WTC11 (cell line): ENCODE data around the gene TRIM38. TPM values are rescaled to one million over a fixed set of nuclear protein-coding genes. Genes with fewer than 3 reads are reported as not detected.

Experiments
- ATAC-seq: fragments of 200-7000 bp; cut with Tn5 transposase; 2 replicates; pipeline ENCODE4 v1.10.0; 2021; ENCODE audit warnings: mild to moderate bottlenecking, moderate library complexity
- CTCF ChIA-PET: fragments of 300-600 bp; sonication (Branson Sonifier 250); formaldehyde crosslinking; loops from one replicate; lab custom pipeline; 2021; ENCODE audit warnings: antibody characterized with exemption; lab: Charles Lee
- POLR2A ChIA-PET: fragments of 350-600 bp; sonication (Branson Sonifier 250); formaldehyde crosslinking; loops from one replicate; lab custom pipeline; 2021; ENCODE audit warnings: antibody characterized with exemption; lab: Charles Lee
- DNase-seq: peaks from one replicate; pipeline ENCODE4 v3.0.0; 2021; ENCODE audit warnings: low spot score
- H3K27ac Mint-ChIP-seq: 2 replicates; pipeline ENCODE4 v1.8.0; 2021; ENCODE audit warnings: mixed read lengths
- H3K27me3 Mint-ChIP-seq: 2 replicates; pipeline ENCODE4 v1.8.0; 2021; ENCODE audit warnings: low read depth, mild to moderate bottlenecking, moderate library complexity, mixed read lengths
- H3K36me3 Mint-ChIP-seq: 2 replicates; pipeline ENCODE4 v1.8.0; 2021; ENCODE audit warnings: mixed read lengths
- H3K4me1 Mint-ChIP-seq: 2 replicates; pipeline ENCODE4 v1.8.0; 2022; ENCODE audit warnings: mixed read lengths
- H3K4me3 Mint-ChIP-seq: 2 replicates; pipeline ENCODE4 v1.8.0; 2021; ENCODE audit warnings: mild to moderate bottlenecking, moderate library complexity, mixed read lengths
- H3K9me3 Mint-ChIP-seq: 2 replicates; pipeline ENCODE4 v1.8.0; 2021; ENCODE audit warnings: mixed read lengths
- CREB1 ChIP-seq: sonication (generic); formaldehyde crosslinking; IDR thresholded peaks from 2 replicates; pipeline ENCODE4 v1.8.0; 2023; ENCODE audit warnings: mild to moderate bottlenecking, missing genetic modification reagents
- EMX1 ChIP-seq: fragments of 250-450 bp; sonication (Bioruptor Pico); IDR thresholded peaks from 2 replicates; pipeline ENCODE4 v1.8.0; 2021; ENCODE audit warnings: mild to moderate bottlenecking
- FOXK1 ChIP-seq: sonication (generic); formaldehyde crosslinking; IDR thresholded peaks from 2 replicates; pipeline ENCODE4 v1.8.0; 2022; ENCODE audit warnings: mild to moderate bottlenecking, moderate library complexity, missing genetic modification reagents
- GRHL2 ChIP-seq: fragments of 250-450 bp; sonication (Bioruptor Pico); IDR thresholded peaks from 2 replicates; pipeline ENCODE4 v1.8.0; 2022; ENCODE audit warnings: mild to moderate bottlenecking, moderate library complexity; ENCODE audit not compliant: insufficient replicate concordance, severe bottlenecking
- GTF2I ChIP-seq: fragments of 250-450 bp; sonication (Bioruptor Pico); conservative IDR thresholded peaks from 2 replicates; pipeline ENCODE4 v1.4.0; 2021; ENCODE audit warnings: mild to moderate bottlenecking
- KAT7 ChIP-seq: sonication (generic); formaldehyde crosslinking; IDR thresholded peaks from 2 replicates; pipeline ENCODE4 v1.8.1; 2023; ENCODE audit warnings: missing genetic modification reagents, mild to moderate bottlenecking, borderline replicate concordance
- MYBL2 ChIP-seq: sonication (generic); formaldehyde crosslinking; IDR thresholded peaks from 2 replicates; pipeline ENCODE4 v1.8.1; 2023; ENCODE audit warnings: mild to moderate bottlenecking, moderate library complexity, missing genetic modification reagents
- NFYB ChIP-seq: sonication (generic); formaldehyde crosslinking; conservative IDR thresholded peaks from 2 replicates; pipeline ENCODE4 v1.8.0; 2022; ENCODE audit warnings: low read depth, missing genetic modification reagents
- NR1H2 ChIP-seq: sonication (generic); formaldehyde crosslinking; IDR thresholded peaks from 2 replicates; pipeline ENCODE4 v1.9.0; 2021; ENCODE audit warnings: mild to moderate bottlenecking, moderate library complexity, missing genetic modification reagents
- NR2C2 ChIP-seq: sonication (generic); formaldehyde crosslinking; IDR thresholded peaks from 2 replicates; pipeline ENCODE4 v1.8.0; 2022; ENCODE audit warnings: mild to moderate bottlenecking, missing genetic modification reagents
- NR3C1 ChIP-seq: sonication (generic); formaldehyde crosslinking; conservative IDR thresholded peaks from 2 replicates; pipeline ENCODE4 v1.8.1; 2023; ENCODE audit warnings: low read depth, mild to moderate bottlenecking, missing genetic modification reagents
- SMAD4 ChIP-seq: sonication (generic); formaldehyde crosslinking; IDR thresholded peaks from 2 replicates; pipeline ENCODE4 v1.8.0; 2022; ENCODE audit warnings: mild to moderate bottlenecking, missing genetic modification reagents
- SP1 ChIP-seq: sonication (generic); formaldehyde crosslinking; conservative IDR thresholded peaks from 2 replicates; pipeline ENCODE4 v1.8.1; 2022; ENCODE audit warnings: missing genetic modification reagents
- STAT6 ChIP-seq: sonication (generic); formaldehyde crosslinking; conservative IDR thresholded peaks from 2 replicates; pipeline ENCODE4 v1.8.1; 2023; ENCODE audit warnings: mild to moderate bottlenecking, low read depth, missing genetic modification reagents, moderate library complexity
- TEAD1 ChIP-seq: sonication (generic); formaldehyde crosslinking; IDR thresholded peaks from 2 replicates; pipeline ENCODE4 v1.8.0; 2022; ENCODE audit warnings: mild to moderate bottlenecking, missing genetic modification reagents
- TEAD4 ChIP-seq: sonication (generic); formaldehyde crosslinking; IDR thresholded peaks from 2 replicates; pipeline ENCODE4 v1.8.0; 2022; ENCODE audit warnings: mild to moderate bottlenecking, missing genetic modification reagents
- USF1 ChIP-seq: sonication (generic); formaldehyde crosslinking; IDR thresholded peaks from 2 replicates; pipeline ENCODE4 v1.8.0; 2022; ENCODE audit warnings: mild to moderate bottlenecking, missing genetic modification reagents
- USF2 ChIP-seq: sonication (generic); formaldehyde crosslinking; IDR thresholded peaks from 2 replicates; pipeline ENCODE4 v1.8.1; 2023; ENCODE audit warnings: mild to moderate bottlenecking, missing genetic modification reagents, moderate library complexity
- ZBTB21 ChIP-seq: sonication (generic); formaldehyde crosslinking; IDR thresholded peaks from 2 replicates; pipeline ENCODE4 v1.8.1; 2023; ENCODE audit warnings: mild to moderate bottlenecking, missing genetic modification reagents, borderline replicate concordance
- ZNF425 ChIP-seq: fragments of 250-450 bp; sonication (Bioruptor Pico); conservative IDR thresholded peaks from 2 replicates; pipeline ENCODE4 v1.9.0; 2021; ENCODE audit warnings: mild to moderate bottlenecking
- ZNF532 ChIP-seq: fragments of 250-450 bp; sonication (Bioruptor Pico); IDR thresholded peaks from 2 replicates; pipeline ENCODE4 v1.9.0; 2021; ENCODE audit warnings: mild to moderate bottlenecking, borderline replicate concordance
- total RNA-seq: library from RNA; stranded (reverse); gene quantifications from 3 replicates; pipeline ENCODE4 v1.2.3, GENCODE V29; 2021

The TRIM38 gene
- total RNA-seq, 1 experiment from 2014 or later = 1.6 TPM

GRCh38 chr6:25965058-25965457 is 2.5 kb downstream of the TRIM38 start (continued):
- TF ChIP-seq USF1 (CRISPR knock-in tag) (no peak), STAT6 (CRISPR knock-in tag) (no peak)

GRCh38 chr6:25966711-25967110 is 4.1 kb downstream of the TRIM38 start:
- no peak for DNase-seq
- H3K9me3 Mint-ChIP-seq = no peaks in the 10 kb centered on the region
- ChIA-PET CTCF (interaction anchor here (1.2 to 1.9 kb wide), 2 partner anchors 26 to 60 kb away, joined by 4 to 8 read pairs; no protein-coding TSS in a partner anchor), POLR2A (interaction anchor here (0.9 kb wide), 1 partner anchor 55 kb away, joined by 3 read pairs; a partner anchor contains a TSS)
- no peak overlapping the region for H3K27ac Mint-ChIP-seq
- peak overlapping the region; percentile 27; the same call in 1 of the 2 replicates for H3K4me3 Mint-ChIP-seq
- peaks cover 58% of the 10 kb centered on the region for H3K27me3 Mint-ChIP-seq
- TF ChIP-seq NR3C1 (CRISPR knock-in tag) = no peak
- TF ChIP-seq, all 79 proteins: peak for 0
- peaks cover 51% of the 10 kb centered on the region for H3K4me1 Mint-ChIP-seq
- no peak for ATAC-seq
- H3K36me3 Mint-ChIP-seq = peaks cover 27% of the 10 kb centered on the region

GRCh38 chr6:25968769-25969168 is 6.2 kb downstream of the TRIM38 start:
- no peak for ATAC-seq
- peaks cover 36% of the 10 kb centered on the region for H3K4me1 Mint-ChIP-seq

More at GRCh38 chr6:25968769-25969168, 6.2 kb downstream of the TRIM38 start:
- H3K9me3 Mint-ChIP-seq = no peaks in the 10 kb centered on the region
- H3K36me3 Mint-ChIP-seq = peaks cover 30% of the 10 kb centered on the region
- H3K4me3 Mint-ChIP-seq = no peak overlapping the region
- TF ChIP-seq USF2 (CRISPR knock-in tag) = no peak
- no peak for TF ChIP-seq GRHL2 (CRISPR knock-in tag)
- no peak for TF ChIP-seq ZBTB21 (CRISPR knock-in tag)
- TF ChIP-seq TEAD4 (CRISPR knock-in tag) = no peak
- TF ChIP-seq MYBL2 = no peak
- TF ChIP-seq ZNF425 (CRISPR knock-in tag) = no peak
- TF ChIP-seq SMAD4 (CRISPR knock-in tag) = no peak
- no peak for TF ChIP-seq CREB1 (CRISPR knock-in tag)
- no peak for TF ChIP-seq ZNF532
- TF ChIP-seq KAT7 = no peak
- TF ChIP-seq NFYB (CRISPR knock-in tag) = no peak
- TF ChIP-seq FOXK1 (CRISPR knock-in tag) = no peak
- no peak for TF ChIP-seq TEAD1 (CRISPR knock-in tag)
- no peak for TF ChIP-seq GTF2I
- TF ChIP-seq NR1H2 (CRISPR knock-in tag) = no peak
- TF ChIP-seq EMX1 (CRISPR knock-in tag) = no peak
- no peak for TF ChIP-seq NR2C2 (CRISPR knock-in tag)
- no peak for TF ChIP-seq SP1
- CTCF ChIA-PET = interaction anchor here (1.1 kb wide), 1 partner anchor 23 kb away, joined by 3 read pairs; no protein-coding TSS in a partner anchor
- no peak for DNase-seq
- H3K27ac Mint-ChIP-seq = no peak overlapping the region
- POLR2A ChIA-PET = no interaction called here
- H3K27me3 Mint-ChIP-seq = peaks cover 47% of the 10 kb centered on the region
